MM.1S (cell line): Measurements from ENCODE around the gene SLC25A40.

ENCODE experiments used
- EZH2 ChIP-seq: fragments of 300-600 bp; sonication (generic); optimal IDR thresholded peaks from 2 replicates; pipeline ENCODE3; 2017; ENCODE audit warnings: low read depth, mild to moderate bottlenecking, antibody characterized with exemption, low read length, mixed read lengths
- EZH2phosphoT487 ChIP-seq: fragments of 300-600 bp; sonication (generic); IDR thresholded peaks from 2 replicates; pipeline ENCODE4 v1.6.1; 2018; ENCODE audit warnings: antibody characterized with exemption, low read length
- TF ChIP-seq, protein P1 (sequence below): fragments of 300-600 bp; sonication (generic); IDR thresholded peaks from 2 replicates; pipeline ENCODE4 v1.5.1; 2016; ENCODE audit warnings: antibody characterized with exemption, low read length, mixed read lengths

DNA sequence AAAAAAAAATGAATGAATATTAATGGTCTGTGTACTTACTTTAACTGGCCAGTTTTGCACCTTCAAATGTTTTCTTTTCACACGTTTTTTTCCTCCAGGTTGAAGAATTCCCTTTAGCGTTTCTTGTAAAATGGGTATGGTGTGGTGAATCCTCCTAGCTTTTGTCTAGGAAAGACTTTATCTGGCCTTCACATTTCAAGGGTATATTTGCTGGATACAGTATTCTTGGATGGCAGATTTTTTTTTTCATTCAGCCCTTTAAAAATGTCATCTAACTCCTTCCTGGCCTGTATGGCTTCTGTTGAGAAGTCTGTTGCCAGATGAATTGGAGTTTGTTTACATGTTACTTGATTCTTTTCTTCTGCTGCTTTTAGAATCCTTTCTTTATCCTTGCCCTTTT lies 10.1 kb downstream of the SLC25A40 start:
- TF ChIP-seq, protein P1, sequence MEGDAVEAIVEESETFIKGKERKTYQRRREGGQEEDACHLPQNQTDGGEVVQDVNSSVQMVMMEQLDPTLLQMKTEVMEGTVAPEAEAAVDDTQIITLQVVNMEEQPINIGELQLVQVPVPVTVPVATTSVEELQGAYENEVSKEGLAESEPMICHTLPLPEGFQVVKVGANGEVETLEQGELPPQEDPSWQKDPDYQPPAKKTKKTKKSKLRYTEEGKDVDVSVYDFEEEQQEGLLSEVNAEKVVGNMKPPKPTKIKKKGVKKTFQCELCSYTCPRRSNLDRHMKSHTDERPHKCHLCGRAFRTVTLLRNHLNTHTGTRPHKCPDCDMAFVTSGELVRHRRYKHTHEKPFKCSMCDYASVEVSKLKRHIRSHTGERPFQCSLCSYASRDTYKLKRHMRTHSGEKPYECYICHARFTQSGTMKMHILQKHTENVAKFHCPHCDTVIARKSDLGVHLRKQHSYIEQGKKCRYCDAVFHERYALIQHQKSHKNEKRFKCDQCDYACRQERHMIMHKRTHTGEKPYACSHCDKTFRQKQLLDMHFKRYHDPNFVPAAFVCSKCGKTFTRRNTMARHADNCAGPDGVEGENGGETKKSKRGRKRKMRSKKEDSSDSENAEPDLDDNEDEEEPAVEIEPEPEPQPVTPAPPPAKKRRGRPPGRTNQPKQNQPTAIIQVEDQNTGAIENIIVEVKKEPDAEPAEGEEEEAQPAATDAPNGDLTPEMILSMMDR: no peak
- TF ChIP-seq EZH2phosphoT487 (no peak), EZH2 (no peak)
